ENCODE results near the gene DDX54.

Gene DDX54

DNA sequence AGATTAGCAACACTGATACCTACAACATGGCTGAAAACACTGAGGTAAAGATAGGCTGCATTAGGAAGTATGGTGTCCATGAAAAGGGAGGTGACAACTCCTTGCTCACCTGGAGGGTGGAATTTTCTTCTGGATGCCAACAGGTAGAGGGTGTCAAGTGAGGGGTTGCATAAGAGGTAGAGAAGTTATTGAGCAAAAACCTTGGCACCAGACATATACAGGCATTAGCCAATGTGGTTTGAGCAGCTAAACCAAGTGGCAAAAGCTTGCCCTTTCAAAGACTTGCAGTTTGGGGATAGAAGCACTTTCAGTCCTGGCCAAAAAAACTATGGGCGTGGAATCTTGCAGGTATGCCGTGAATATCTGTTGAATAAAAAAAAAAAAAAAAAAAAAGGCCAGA, 4.1 kb upstream of the DDX54 start:
- no peak for FAIRE-seq

DNA sequence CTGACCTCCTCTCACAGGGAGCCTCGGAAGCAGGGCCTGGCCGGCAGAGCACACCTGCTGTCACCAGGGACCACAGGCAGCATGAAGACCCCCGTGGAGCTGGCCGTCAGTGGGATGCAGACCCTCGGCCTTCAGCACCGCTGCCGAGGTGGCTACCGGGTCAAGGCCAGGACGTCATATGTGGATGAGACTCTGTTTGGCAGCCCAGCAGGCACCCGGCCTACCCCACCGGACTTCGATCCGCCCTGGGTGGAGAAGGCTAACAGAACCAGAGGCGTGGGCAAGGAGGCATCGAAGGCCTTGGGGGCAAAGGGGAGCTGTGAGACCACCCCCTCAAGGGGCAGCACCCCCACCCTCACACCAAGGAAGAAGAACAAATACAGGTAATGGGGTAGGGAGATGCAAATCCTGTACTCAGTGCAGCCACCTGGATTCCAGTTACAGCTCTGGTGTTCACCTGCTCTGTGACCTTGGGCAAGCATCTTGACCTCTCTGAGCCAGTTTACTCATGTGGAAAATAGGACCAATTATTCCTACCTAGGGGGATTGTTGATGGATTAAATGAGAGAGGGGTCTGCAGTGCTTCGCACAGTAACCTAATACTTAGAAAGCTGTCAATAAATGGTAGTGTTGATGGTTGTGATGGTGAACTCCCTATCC, 1.5 kb upstream of the DDX54 start:
- no peak for FAIRE-seq

GRCh38 chr12:113186033-113186365, 721 bp upstream of the DDX54 start:
- FAIRE-seq = no peak

DNA sequence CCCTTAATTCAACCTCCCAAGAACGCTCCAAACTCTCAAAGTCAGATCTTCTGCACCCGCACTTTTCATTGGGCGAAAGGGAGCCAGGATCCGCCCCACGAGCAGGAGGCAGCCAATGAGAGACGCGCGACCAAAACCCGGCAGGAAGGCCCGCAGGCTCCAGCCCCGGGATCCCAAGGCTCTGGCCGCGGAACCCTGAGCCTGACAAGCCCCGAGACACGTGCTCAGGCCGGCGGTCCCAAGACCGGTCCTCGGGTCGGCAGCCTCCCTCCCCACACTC, 438 bp downstream of the DDX54 start:
- no peak for FAIRE-seq

DNA sequence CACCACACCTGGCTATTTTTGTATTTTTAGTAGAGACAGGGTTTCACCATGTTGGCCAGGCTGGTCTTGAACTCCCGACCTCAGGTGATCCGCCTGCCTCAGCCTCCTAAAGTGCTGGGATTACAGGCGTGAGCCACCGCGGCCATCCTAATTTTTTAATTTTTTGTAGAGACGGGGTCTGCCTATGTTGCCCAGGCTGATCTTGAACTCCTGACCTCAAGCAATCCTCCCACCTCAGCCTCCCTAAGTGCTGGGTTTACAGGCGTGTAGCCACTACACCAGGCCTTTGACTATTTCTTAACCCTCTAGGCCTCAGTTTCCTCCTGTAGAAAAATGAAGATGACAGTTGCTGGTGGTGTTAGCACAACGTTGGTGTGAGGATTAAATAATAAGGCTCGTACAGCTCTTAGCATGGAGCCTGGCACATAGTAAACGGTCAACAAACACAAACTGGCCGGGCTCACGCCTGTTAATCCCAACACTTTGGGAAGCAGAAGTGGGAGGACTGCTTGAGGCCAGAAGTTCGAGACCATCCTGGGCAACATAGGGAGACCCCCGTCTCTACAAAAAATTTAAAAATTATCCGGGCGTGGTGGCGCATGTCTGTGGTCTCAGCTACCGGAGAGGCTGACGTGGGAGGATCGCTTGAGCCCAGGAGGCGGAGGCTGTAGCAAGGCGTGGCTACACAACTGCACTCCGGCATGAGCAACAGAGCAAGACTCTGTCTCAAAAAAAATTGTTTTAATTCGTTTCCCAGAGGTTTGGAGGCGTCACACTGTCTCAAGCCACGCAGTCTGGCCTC, 979 bp downstream of the DDX54 start:
- FAIRE-seq = no peak

- FAIRE-seq = no peak
These were observed 2.2 kb downstream of the DDX54 start for GRCh38 chr12:113183030-113183589.

DNA sequence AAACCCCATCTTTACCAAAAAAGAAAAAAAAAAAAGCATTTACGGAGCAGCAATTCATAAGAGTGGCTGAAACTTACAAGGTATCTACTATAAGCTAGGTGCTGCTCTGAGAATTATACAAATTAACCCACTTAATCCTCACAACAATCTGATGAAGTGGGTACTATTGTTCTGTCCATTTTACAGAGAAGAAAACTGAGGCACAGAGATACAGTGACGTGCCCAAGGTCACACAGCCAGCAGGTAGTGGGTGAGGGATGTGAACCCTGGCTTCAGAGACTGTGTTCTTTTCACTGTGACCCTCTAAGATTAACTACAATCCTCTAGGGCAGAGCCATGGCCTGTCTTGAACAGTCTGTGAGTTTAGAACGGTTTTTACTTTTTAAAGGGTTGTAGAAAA, 3.3 kb downstream of the DDX54 start:
- FAIRE-seq = no peak

- FAIRE-seq = no peak
These were observed 4.9 kb downstream of the DDX54 start for GRCh38 chr12:113180333-113180732.

DNA sequence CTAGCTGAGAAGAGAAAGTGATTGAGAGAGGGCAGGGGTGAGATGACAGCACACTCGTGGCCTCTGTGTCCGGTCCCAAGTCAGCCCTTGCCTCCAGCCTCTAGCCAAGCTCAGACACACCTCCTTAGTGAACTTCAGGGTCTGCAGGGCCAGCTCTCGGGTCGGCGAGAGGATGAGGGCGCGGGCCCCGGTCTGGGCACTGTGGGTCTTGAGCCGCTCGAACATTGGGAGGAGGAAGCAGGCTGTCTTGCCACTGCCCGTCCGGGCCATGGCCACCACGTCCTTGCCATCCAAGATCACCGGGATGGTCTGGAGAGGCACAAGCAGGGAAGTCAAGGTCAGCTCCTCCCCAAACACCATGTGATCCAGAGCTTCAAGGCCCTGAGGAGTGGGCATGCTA, 6.3 kb downstream of the DDX54 start:
- FAIRE-seq = no peak

DNA sequence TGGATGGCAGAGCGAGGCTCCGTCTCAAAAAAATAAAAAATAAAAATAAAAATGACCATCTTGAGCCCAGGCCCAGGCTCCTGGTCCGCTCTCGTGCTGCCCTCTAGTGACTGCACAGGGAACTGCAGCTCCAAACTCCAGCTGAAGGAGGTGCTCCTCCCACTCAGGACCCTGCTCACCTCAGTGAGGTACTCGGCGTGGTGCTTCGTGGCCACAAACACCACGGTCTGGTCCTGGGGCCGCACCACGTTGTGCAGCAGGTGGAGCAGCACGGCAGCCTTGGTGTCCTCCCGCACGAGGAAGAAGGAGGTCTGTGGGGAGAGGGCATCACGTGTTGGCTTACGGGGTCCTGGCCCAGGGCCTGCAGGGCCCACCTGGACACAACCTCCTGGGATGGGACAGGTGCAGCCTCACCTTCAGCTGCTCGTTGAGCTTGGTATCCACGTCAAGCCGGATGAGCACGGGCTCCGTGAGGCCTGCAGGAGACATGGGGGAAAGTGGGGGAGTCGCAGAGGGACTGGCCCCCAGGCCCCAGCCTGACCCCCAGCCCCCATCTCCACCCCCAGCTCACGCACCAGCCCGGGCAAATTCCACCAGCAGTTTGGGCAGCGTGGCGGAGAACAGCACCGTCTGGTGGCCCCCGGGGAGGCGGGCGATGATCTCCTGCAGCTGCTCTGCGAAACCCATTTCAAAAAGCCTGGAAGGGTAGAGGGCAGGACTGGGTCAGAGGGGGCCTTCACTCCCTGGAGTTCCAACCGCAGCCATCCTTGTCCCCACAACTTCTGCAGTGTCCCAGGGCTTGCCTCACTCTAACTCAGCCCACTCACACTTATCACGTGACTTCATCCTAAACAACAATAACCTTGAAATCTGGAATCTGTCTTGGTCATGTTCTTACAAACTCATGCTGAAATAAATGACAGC, 10.6 kb downstream of the DDX54 start:
- no peak for FAIRE-seq

DNA sequence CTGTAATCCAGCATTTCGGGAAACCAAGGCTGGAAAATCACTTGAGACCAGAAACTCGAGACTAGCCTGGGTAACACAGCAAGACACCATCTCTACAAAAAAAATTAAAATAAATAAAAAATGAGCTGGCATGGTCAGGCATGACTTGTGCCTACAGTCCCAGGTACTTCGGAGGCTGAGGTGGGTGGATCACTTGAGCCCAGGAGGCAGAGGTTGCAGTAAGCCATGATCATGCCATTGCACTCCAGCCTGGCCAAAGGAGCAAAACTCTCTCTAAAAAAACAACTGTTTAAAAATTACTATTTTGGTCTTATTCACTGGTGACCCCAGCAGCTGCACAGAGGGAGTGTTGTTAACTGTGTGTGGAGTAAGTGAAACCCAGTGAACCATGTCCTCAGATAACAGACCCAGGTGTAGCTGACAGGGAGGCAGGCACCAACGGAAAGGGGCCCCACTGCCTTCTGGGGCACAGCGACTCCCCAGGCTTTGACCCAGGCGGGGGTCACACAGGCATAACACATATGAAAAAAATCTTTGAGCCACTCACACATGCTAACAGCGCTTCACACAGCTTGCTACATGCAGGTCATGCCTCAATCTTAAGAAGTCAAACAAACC, 12.1 kb downstream of the DDX54 start:
- FAIRE-seq = no peak

DNA sequence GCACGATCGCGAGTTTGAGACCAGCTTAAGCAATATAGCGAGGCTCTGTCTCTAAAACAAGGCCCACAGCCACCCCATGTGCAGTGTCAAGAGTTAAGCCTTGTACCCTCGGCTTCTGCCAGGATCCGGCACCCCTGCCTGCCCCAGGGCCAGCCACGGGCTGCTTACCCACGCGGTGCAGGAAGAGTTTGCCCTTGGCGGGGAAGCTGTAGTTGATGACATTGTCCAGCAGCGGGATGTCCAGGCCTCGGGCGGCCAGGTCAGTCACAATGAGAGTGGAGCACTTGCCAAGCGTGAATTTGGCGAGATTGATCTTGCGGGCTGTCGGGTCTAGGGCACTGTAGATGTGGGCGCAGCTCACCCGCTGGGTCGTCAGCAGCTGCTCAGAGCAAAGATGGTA, 13.1 kb downstream of the DDX54 start:
- no peak for FAIRE-seq

DNA sequence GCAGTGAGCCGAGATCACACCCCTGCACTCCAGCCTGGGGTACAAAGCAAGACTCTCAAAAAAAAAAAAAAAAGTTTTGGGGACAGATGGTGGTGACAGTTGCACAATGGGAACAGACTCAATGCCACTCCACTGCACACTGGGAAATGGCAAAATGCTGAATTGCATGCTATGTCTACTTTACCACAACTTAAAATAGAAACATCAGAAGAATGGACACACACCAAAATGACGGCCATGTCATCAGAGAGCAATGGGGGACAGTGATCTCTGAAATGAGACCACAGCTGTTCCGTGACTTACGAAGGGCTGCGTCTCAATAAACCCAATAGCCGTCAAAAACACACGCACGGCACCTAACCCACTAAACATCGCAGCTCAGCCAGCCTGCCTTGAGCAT, 13.7 kb downstream of the DDX54 start:
- FAIRE-seq = no peak

GRCh38 chr12:113170926-113171325, 14.4 kb downstream of the DDX54 start:
- FAIRE-seq = no peak

DNA sequence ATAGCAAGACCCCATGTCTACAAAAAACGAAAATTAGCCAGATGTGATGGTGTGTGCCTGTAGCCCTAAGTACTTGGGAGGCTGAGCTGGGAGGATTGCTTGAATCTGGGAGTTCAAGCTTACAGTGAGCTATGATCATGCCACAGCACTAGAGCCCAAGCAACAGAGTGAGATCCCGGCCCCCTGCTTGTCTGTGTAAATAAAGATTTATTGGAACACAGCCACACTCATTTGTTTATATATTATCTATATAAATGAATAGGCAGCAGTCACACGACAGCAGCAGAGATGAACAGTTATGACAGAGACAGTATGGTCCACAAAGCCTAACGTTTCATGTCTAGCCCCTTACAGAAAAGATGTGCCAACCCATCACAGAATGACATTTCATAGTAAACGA, 14.8 kb downstream of the DDX54 start:
- FAIRE-seq = no peak

GRCh38 chr12:113169697-113170096, 15.6 kb downstream of the DDX54 start:
- FAIRE-seq = no peak

DNA sequence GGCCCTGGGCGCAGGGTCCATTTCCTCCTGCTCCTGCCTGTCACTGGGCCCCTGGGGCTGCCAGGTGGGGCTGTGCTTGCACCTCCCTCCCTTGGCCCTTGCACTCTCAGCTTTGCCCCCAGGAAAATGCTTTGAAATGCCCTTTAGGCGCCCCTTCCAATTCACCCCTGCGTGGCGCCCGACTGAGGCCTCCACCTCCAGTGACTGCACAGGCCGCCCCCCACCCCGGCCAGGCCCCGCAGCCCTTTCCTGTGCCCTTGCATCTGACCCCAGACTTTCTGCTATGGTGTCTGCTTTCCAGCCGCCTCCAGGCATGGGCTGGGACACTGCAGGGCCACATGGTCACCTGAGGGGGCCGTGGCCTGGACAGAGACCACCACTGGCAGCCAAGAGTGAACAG, 17.4 kb downstream of the DDX54 start:
- no peak for FAIRE-seq

DNA sequence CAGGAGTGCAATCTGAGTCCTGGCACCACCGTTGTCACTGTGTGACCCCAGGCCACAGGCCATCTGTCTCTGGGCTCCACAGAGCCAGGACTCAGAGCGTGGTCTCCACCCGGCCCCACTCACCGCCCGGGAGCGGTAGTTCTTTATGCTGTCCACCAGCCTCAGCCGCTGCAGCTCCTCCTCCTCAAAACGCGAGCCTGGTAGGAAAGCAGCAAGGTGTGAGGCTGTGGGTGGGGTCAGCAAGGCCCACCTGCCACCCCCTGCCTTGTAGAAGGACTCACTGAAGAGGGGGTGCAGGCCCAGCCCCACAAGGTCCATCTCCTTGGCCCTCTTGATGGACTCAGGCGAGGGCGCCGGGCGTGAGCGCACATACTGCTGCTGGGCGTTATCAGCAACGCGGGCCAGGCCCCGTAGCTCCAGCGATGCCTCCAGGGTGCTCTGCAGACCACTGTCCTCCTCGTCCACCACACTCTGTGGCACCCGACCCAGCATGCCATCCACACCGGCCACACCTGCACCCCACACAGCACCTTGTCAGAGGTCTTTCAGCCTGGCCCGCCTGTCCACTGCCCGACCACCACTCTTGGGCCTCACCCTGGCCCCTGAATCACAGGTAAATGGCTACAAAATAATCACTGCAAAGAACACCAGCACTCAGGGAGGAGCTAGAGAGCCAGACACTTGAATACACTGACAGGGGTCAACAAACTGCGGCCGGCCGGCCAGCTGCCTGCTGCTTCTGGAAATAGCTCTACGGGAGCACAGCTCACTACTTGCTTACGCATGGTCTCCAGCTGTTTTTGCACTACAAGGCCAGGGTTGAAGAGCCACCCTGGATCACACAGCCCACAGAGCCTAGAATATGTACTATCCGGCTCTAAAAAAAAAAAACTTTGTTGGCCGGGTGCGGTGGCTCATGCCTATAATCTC, 19.5 kb downstream of the DDX54 start:
- FAIRE-seq = no peak

- no peak for FAIRE-seq
These were observed 21.3 kb downstream of the DDX54 start for GRCh38 chr12:113164014-113164413.

- FAIRE-seq = no peak
These were observed 22.3 kb downstream of the DDX54 start for GRCh38 chr12:113163030-113163360.

- no peak for FAIRE-seq
These were observed 22.9 kb downstream of the DDX54 start for GRCh38 chr12:113162102-113163029.

Data from TTC549 (cell line).